ENCODE measurements around the gene SERF1A. TPM values are rescaled to one million over a fixed set of nuclear protein-coding genes. Genes with fewer than 3 reads are reported as not detected.
"Not testable (repeated sequence)": the region's sequence is repeated elsewhere in the genome, so short reads cannot be mapped to it uniquely, and the experiment has no call there.

SERF1A gene
- 3.0 and 4.1 TPM in 2 replicates for total RNA-seq

DNA sequence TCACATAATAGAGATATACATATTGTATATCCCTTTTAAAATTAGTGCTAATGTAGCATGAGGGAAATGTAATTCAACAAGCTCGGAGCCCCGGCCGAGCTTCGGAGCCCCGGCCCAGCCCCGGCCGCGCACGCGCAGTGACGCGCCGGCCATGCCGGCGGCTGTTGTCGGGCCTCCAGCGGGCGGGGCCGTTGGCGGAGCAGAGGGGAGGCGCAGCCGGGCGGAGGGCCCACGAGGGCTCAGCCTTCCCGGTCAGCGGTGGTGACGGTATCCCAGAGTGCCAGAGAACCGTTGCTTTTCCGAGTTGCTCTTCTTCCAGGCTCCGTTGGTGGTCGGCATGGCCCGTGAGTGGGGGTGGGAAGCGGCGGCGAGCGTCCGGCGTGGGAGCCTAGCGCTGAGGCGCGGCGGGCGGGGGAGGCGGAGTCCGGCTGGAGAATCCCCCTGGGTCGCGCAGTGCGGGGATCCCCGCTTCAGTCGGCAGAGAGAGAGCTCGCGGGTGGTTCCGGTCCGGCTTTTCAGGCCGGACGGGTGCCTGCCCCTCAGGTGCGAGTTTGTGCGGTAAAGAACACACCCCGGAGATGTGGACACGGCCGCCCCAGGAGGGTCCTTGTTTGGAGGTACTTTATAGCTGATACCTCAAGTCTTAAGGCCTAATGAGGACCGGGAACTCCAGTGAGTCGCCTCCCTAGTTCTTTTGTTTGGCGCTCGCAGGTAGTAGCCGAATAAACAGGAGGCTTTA, at the start of gene SERF1A:
TSS of gene SERF1A (plus strand) at position 137 of the 739 bp plus-strand sequence. CDS start at position 338, 201 bp downstream.
- intact Hi-C loops (cut with micrococcal nuclease) = not testable (repeated sequence)

DNA sequence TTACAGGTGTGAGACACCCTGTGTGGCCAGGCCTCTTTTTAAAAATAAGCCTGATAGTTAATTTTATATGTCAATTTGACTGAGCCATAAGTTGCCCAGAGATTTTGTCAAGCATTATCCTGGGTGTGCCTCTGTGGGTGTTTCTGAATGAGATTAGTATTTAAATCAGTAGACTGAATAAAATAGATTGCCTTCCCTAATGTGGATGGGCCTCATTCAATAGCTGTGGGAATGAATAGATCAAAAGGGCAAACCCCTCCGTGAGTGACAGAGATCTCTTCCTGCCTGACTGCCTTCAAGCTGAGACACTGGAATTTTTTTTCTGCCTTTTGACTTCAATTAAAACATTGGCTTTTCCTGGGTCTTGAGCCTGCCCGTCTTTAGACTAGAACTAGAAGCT, 33.7 kb upstream of the SERF1A start:
- intact Hi-C loops (cut with micrococcal nuclease) = not testable (repeated sequence)

DNA sequence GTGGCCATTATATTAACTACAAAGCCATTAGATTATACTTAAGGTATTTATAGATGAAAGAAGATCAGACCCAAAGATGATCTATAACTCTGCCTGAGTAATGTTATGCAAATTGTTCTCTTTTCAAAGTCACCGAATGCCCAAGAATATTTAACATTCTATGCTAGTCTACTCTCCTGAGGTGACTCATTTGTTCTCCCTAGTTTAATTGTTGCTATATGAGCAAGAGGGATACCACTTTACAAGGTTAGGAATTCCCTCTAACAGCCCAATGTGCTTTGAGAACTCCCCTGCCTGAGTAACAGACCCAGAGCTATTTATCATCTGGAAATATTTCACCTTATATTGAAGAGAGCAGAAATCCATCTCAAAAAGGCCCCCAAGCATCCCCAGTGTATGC, 29.8 kb upstream of the SERF1A start:
- intact Hi-C loops (cut with micrococcal nuclease) = not testable (repeated sequence)

DNA sequence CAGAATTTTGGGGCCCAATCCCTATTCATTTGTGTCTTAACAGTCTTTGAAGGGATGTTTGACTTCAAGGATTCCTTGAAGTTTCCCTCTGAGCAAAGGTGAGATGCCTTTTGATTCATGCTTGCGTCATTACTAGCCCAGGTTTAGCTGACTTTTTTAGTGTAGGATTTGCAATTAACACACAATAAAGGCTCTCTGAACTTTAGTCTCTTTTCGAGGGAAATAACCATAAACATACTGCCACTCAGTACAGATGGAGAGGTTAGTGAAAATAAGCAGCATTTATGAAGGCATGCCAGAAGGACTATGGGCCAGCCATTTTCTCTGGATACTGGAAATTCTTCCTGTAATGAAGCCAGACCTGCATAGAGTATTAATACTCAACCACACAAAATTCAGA, 4.4 kb upstream of the SERF1A start:
- intact Hi-C loops (cut with micrococcal nuclease) = not testable (repeated sequence)

DNA sequence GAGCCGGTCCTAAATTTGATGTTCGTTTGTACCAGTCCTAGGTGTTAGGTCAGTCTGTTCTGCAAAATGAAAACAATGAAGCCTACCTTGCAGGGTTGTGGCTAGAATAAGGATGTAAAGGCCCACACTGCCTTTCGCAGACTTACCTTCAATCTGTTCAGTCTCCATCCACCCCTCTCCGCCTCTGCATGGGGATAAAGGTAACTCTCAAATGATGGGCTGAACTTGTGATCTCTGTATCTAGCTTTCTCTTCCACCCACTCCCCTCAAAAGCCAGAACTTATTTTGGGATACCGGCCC, 753 bp downstream of the SERF1A start:
- intact Hi-C loops (cut with micrococcal nuclease) = not testable (repeated sequence)

DNA sequence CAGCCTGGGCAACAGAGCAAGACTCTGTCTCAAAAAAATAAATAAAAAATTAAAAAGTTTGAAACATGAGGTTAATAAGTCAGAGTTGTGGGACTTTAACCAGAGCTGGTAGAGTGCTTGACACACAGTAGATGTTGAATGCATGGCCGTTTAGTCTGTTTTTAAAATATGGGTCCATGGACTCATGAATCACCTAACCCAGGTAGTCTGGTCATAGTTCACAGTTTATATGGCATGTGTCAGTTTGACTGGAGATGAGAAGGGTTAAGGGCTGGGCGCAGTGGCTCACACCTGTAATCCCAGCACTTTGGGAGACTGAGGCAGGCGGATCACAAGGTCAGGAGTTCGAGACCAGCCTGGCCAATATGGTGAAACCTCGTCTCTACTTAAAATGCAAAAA, 6.2 kb downstream of the SERF1A start:
- intact Hi-C loops (cut with micrococcal nuclease) = not testable (repeated sequence)

DNA sequence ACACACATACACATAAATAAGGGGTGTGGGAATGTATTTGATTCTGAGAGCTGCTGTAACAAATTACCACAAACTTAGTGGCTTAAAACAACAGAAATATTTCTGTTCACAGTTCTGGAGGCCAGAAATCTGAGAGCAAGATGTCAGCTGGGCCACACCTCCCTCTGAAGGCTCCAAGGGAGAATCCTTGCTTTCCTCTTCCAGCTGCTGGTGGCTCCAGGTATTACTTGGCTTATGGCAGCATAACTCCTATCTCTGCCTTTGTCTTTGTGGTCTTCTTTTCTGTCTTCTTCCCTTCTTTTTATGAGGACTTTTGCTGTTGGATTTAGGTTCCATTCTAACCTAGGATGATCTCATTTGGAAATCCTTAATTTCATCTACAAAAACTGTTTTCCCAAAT, 16.4 kb downstream of the SERF1A start:
- intact Hi-C loops (cut with micrococcal nuclease) = not testable (repeated sequence)

DNA sequence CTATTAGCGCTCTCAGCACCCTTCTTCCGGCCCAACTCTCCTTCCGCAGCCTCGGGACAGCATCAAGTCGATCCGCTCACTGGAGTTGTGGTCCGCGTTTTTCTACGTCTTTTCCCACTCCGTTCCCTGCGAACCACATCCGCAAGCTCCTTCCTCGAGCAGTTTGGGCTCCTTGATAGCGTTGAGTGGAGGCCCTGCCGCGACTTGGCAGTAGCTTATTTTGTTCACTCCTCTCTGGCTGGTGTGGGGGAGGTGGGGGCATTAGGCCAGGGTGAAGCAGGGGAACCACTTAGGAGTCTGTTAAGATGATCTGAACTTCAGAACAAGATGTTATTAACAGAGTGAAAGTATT, 24.7 kb downstream of the SERF1A start:
- intact Hi-C loops (cut with micrococcal nuclease) = not testable (repeated sequence)

DNA sequence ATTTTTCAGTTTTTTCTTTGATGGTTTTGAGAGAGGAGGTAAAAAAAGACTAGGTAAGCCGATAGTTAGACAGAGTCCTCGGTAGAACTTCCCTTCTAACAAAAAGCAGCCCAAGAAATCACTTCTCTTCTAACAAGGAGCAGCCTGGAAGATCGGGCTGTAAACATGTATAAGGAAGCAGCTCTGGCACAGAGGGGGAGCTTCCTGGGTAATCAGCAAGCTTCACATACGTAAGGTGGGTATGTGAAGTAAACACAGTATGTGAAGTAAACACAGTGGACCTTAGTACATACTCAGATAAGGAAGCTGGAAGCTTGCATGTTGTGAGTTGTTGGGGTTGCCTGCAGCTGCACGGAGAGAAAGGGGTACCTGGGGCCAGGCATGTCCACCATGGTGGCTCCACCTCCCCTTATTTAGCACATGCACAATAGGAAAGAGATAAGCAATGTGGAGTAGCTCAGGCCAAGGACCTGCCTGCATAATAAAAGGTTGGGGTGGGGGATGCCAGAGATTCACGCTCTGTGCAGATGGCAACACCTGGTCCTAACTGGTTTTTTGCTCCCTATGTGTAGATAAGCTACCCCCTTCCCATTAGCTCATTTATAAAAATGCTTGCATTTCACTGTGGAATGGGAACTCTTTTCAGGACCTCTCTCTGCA, 31.4 kb downstream of the SERF1A start:
- intact Hi-C loops (cut with micrococcal nuclease) = not testable (repeated sequence)

DNA sequence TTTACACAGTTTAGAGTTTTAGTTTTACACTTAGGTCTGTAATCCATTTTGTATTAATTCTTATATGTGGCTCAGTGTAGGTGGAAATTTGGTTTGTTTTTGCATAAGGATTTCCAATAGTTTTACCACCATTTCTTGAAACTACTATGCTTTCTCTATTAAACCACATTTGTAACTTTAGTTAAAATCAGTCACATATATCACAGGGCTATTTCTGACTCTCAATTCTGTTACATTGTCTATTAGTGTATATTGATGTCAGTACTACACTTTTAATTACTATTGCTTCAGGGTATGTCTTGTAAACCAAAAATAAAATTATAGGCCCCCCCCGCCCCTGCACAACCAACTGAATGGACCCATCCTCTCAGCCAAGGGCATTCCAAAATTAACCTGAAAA, 32.1 kb downstream of the SERF1A start:
- intact Hi-C loops (cut with micrococcal nuclease) = not testable (repeated sequence)

DNA sequence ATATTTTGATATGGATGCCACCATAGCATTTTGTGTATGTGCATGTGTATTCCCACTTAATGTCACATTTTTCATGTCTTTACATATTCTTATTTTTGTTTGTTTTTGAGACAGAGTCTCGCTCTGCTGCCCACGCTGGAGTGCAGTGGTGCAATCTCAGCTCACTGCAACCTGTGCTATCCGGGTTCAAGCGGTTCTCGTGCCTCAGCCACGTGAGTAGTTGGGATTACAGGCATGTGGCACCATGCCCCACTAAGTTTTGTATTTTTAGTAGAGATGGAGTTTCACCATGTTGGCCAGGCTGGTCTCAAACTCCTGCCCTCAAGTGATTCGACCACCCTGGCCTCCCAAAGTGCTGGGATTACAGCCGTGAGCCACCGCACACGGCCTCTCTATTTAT, 52.6 kb downstream of the SERF1A start:
- intact Hi-C loops (cut with micrococcal nuclease) = not testable (repeated sequence)

Other genes starting within 250 kb of the SERF1A start
- gene SMN1, start 24.4 kb downstream of the SERF1A start, total RNA-seq = 35.7 and 45.1 TPM in 2 replicates
- gene NAIP, start 124.7 kb downstream of the SERF1A start, total RNA-seq = 12.0 and 12.9 TPM in 2 replicates
- gene GTF2H2, start 167.0 kb downstream of the SERF1A start, total RNA-seq = 16.4 and 21.3 TPM in 2 replicates

Measured in T-helper 1 cell treated with Interleukin-12 subunit alpha and Interleukin-12 subunit beta and Interleukin-4 antibody, amounts not matched to agents 30 ng/mL and 1 ng/mL, for 36 hours (primary cell).